MM.1S (cell line): ENCODE results near the gene SEZ6L.

ENCODE experiments used
- DNase-seq: peaks from one replicate; pipeline ENCODE4 v3.0.0-alpha.2; 2015
- H2AFZ ChIP-seq: fragments of 300-600 bp; sonication (generic); 2 replicates; pipeline ENCODE4 v1.6.0; 2016; ENCODE audit warnings: antibody characterized with exemption, low read length
- H3F3A ChIP-seq: fragments of 300-600 bp; sonication (generic); 2 replicates; pipeline ENCODE4 v1.6.1; 2016; ENCODE audit warnings: mild to moderate bottlenecking, antibody characterized with exemption, low read length, moderate library complexity, mixed read lengths; ENCODE audit not compliant: insufficient read depth
- H3K27ac ChIP-seq: fragments of 300-600 bp; sonication (generic); 2 replicates; pipeline ENCODE4 v1.5.1; 2016; ENCODE audit warnings: mild to moderate bottlenecking, low read length
- H3K27me3 ChIP-seq: fragments of 300-600 bp; sonication (generic); replicated peaks from 2 replicates; pipeline ENCODE4 v1.6.0; 2016; ENCODE audit warnings: low read length; ENCODE audit not compliant: insufficient read depth
- H3K36me3 ChIP-seq: fragments of 300-600 bp; sonication (generic); replicated peaks from 2 replicates; pipeline ENCODE4 v1.6.1; 2016; ENCODE audit warnings: mild to moderate bottlenecking, low read length, mixed read lengths; ENCODE audit not compliant: insufficient read depth
- H3K4me1 ChIP-seq: fragments of 300-600 bp; sonication (generic); 2 replicates; pipeline ENCODE4 v1.6.1; 2016; ENCODE audit warnings: low read length, mixed read lengths
- H3K4me2 ChIP-seq: fragments of 300-600 bp; sonication (generic); 2 replicates; pipeline ENCODE4 v1.6.0; 2016; ENCODE audit warnings: low read depth, low read length
- H3K4me3 ChIP-seq: fragments of 300-600 bp; sonication (generic); 2 replicates; pipeline ENCODE4 v1.5.1; 2016; ENCODE audit warnings: low read length, mixed read lengths
- H3K79me2 ChIP-seq: fragments of 300-600 bp; sonication (generic); 2 replicates; pipeline ENCODE4 v1.6.1; 2016; ENCODE audit warnings: mixed run types, low read length, mixed read lengths
- H3K9ac ChIP-seq: fragments of 300-600 bp; sonication (generic); 2 replicates; pipeline ENCODE4 v1.6.1; 2016; ENCODE audit warnings: low read length, mixed read lengths
- H3K9me2 ChIP-seq: fragments of 300-600 bp; sonication (generic); replicated peaks from 2 replicates; pipeline ENCODE4 v1.6.1; 2016; ENCODE audit warnings: mild to moderate bottlenecking, low read length, mixed read lengths; ENCODE audit not compliant: insufficient read depth
- H3K9me3 ChIP-seq: fragments of 300-600 bp; sonication (generic); replicated peaks from 2 replicates; pipeline ENCODE4 v1.6.1; 2016; ENCODE audit warnings: mild to moderate bottlenecking, low read length, mixed read lengths; ENCODE audit not compliant: insufficient read depth
- H4K20me1 ChIP-seq: fragments of 300-600 bp; sonication (generic); 2 replicates; pipeline ENCODE4 v1.6.1; 2016; ENCODE audit warnings: mild to moderate bottlenecking, low read length, moderate library complexity, mixed read lengths; ENCODE audit not compliant: insufficient read depth
- EZH2 ChIP-seq: fragments of 300-600 bp; sonication (generic); optimal IDR thresholded peaks from 2 replicates; pipeline ENCODE3; 2017; ENCODE audit warnings: low read depth, mild to moderate bottlenecking, antibody characterized with exemption, low read length, mixed read lengths
- EZH2phosphoT487 ChIP-seq: fragments of 300-600 bp; sonication (generic); IDR thresholded peaks from 2 replicates; pipeline ENCODE4 v1.6.1; 2018; ENCODE audit warnings: antibody characterized with exemption, low read length
- TF ChIP-seq, protein P1 (sequence below): fragments of 300-600 bp; sonication (generic); IDR thresholded peaks from 2 replicates; pipeline ENCODE4 v1.5.1; 2016; ENCODE audit warnings: antibody characterized with exemption, low read length, mixed read lengths

Gene SEZ6L

DNA sequence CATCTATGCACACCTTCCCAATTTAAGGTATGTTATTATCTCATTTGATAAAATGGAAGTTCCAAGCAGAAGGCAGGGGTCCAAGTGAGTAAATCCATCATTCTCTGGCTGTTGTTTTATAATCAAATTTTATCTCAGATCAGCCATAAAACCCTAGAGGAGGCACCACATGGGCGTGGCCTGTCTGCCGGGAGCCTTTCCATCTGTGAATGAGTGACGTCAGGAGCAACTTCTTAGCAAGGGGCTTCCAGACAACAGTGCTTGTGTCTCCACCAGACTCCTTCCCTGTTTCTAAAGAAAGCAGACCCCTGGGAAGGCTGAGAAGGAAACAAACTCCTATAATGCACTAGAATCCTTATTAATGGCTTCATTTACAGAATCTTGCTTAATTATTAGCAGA, 13.5 kb downstream of the SEZ6L start:
- TF ChIP-seq EZH2phosphoT487 (no peak), EZH2 (no peak)
- TF ChIP-seq, protein P1, sequence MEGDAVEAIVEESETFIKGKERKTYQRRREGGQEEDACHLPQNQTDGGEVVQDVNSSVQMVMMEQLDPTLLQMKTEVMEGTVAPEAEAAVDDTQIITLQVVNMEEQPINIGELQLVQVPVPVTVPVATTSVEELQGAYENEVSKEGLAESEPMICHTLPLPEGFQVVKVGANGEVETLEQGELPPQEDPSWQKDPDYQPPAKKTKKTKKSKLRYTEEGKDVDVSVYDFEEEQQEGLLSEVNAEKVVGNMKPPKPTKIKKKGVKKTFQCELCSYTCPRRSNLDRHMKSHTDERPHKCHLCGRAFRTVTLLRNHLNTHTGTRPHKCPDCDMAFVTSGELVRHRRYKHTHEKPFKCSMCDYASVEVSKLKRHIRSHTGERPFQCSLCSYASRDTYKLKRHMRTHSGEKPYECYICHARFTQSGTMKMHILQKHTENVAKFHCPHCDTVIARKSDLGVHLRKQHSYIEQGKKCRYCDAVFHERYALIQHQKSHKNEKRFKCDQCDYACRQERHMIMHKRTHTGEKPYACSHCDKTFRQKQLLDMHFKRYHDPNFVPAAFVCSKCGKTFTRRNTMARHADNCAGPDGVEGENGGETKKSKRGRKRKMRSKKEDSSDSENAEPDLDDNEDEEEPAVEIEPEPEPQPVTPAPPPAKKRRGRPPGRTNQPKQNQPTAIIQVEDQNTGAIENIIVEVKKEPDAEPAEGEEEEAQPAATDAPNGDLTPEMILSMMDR: no peak
- Histone ChIP-seq H3K4me2 (no peak overlapping the region), H3K9ac (no peak overlapping the region), H3K27ac (no peak overlapping the region), H3K9me3 (no peaks in the 10 kb centered on the region), H2AFZ (no peak overlapping the region), H3K9me2 (no peaks in the 10 kb centered on the region), H3K79me2 (no peaks in the 10 kb centered on the region), H3K27me3 (peaks cover 43% of the 10 kb centered on the region), H3K4me1 (no peaks in the 10 kb centered on the region), H4K20me1 (no peaks in the 10 kb centered on the region), H3F3A (no peaks in the 10 kb centered on the region), H3K36me3 (no peaks in the 10 kb centered on the region), H3K4me3 (no peak overlapping the region)
- no peak for DNase-seq

GRCh38 chr22:26185190-26185589, 15.9 kb downstream of the SEZ6L start:
- H2AFZ ChIP-seq: no peak overlapping the region
- H3K27me3 ChIP-seq: peaks cover 44% of the 10 kb centered on the region
- H4K20me1 ChIP-seq: no peaks in the 10 kb centered on the region
- H3K27ac ChIP-seq: no peak overlapping the region
- no peak overlapping the region for H3K9ac ChIP-seq
- H3K36me3 ChIP-seq: no peaks in the 10 kb centered on the region
- H3F3A ChIP-seq: no peaks in the 10 kb centered on the region
- no peaks in the 10 kb centered on the region for H3K9me2 ChIP-seq
- no peak overlapping the region for H3K4me2 ChIP-seq
- no peaks in the 10 kb centered on the region for H3K4me1 ChIP-seq
- H3K9me3 ChIP-seq: no peaks in the 10 kb centered on the region
- TF ChIP-seq, protein P1: no peak
- TF ChIP-seq EZH2 (no peak), EZH2phosphoT487 (no peak)
- no peak for DNase-seq
- H3K79me2 ChIP-seq: no peaks in the 10 kb centered on the region
- no peak overlapping the region for H3K4me3 ChIP-seq

DNA sequence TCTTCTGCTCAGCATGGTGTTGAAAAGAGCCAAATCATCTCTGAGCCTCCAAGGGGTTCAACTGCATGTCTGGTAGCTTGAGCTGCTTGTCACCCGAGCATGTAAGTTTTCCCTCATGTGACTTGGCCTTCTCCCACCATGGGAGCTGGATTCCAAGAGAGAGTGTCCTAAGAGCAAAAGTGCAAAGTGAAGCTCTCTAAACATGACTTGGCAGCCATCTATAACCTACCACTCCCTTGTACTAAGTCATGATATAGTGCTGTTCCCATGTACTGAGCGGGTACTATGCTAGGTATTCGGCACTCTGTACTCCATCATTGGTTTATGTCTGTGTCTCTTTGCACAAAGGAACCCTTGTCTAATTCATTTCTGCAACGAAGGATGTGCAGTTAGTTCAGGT, 19.1 kb downstream of the SEZ6L start:
- H3K9me3 ChIP-seq: no peaks in the 10 kb centered on the region
- no peak for DNase-seq
- no peaks in the 10 kb centered on the region for H3K4me1 ChIP-seq
- H3F3A ChIP-seq: no peaks in the 10 kb centered on the region
- H3K4me3 ChIP-seq: no peak overlapping the region
- no peaks in the 10 kb centered on the region for H3K36me3 ChIP-seq
- TF ChIP-seq EZH2phosphoT487 (no peak), EZH2 (no peak)
- TF ChIP-seq, protein P1: no peak
- H3K27me3 ChIP-seq: peaks cover 45% of the 10 kb centered on the region
- no peak overlapping the region for H2AFZ ChIP-seq
- no peaks in the 10 kb centered on the region for H3K79me2 ChIP-seq
- H3K4me2 ChIP-seq: no peak overlapping the region
- no peaks in the 10 kb centered on the region for H3K9me2 ChIP-seq
- H3K9ac ChIP-seq: no peak overlapping the region
- H4K20me1 ChIP-seq: no peaks in the 10 kb centered on the region
- H3K27ac ChIP-seq: no peak overlapping the region
